Measurements from ENCODE around the gene TTL.
"Not testable (repeated sequence)": the region's sequence is repeated elsewhere in the genome, so short reads cannot be mapped to it uniquely, and the experiment has no call there.

The TTL gene

DNA sequence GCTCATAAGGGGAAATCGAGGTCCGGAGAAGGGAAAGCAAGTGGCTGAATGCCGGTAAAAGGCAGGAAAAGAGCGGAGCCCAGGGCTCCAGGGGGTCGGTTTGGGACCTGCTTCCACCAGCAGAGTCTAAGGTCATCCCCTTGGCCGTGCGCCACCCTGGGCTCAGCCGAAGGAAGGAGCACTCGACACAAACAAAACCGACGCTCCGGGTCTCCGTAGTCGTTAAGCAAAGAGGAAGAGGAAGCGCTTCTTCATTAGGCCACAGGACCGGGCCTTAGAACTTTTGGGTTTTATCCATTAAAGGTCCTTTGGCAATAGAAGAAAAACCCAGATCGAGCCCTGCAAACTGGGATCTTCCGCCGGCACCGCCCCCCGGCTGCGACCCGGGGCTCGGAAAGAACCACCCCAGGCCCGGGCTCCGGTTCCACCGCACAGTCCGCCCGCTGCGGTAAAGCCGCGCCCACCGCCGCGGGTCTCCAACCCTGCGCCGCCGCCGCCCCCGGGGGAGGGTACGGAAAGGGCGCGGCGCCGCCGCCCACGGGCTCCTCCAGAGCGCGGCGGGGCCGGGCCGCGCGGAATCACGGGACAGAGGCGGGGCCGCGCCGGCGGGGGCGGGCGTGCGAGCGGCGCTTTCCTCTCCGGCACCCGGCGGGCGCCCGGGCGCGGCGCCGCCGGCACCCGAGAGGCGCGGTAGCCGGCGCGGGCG, at the start of gene TTL:
Gene TTL, plus strand, starts transcription at position 629 of the 706 bp plus-strand sequence. CDS start 189 bp downstream, outside the sequence.
- no peak for TF ChIP-seq SP1 (IDR thresholded peaks at IDR 0.05)
- no peak for TF ChIP-seq ELF4 (IDR thresholded peaks at IDR 0.05)
- TF ChIP-seq FOXM1 (IDR thresholded peaks at IDR 0.05; ENCODE audit: borderline replicate concordance): no peak
- TF ChIP-seq CTBP1 (IDR thresholded peaks at IDR 0.05; ENCODE audit: borderline replicate concordance): no peak
- TF ChIP-seq NFRKB (IDR thresholded peaks at IDR 0.05): no peak
- no peak for TF ChIP-seq L3MBTL2 (conservative IDR thresholded peaks at IDR 0.05)
- no peak for TF ChIP-seq LEF1 (IDR thresholded peaks at IDR 0.05; ENCODE audit: borderline replicate concordance)
- no peak for TF ChIP-seq ZNF384 (IDR thresholded peaks at IDR 0.05)
- TF ChIP-seq SUZ12 (IDR thresholded peaks at IDR 0.05): no peak
- no peak for TF ChIP-seq FOXK2 (IDR thresholded peaks at IDR 0.05)
- TF ChIP-seq HDGF (IDR thresholded peaks at IDR 0.05; ENCODE audit: borderline replicate concordance): no peak
- CTCF ChIA-PET: interaction anchor here (0.6 to 1.5 kb wide), 3 partner anchors 12 to 64 kb away, joined by 3 read pairs; no protein-coding TSS in a partner anchor
- DNase-seq (ENCODE audit: extremely low spot score): peak; percentile 65
- POLR2A ChIA-PET: interaction anchor here (1.0 to 1.5 kb wide), 4 partner anchors 11 to 101 kb away, joined by 3 to 6 read pairs (median 4); no protein-coding TSS in a partner anchor

DNA sequence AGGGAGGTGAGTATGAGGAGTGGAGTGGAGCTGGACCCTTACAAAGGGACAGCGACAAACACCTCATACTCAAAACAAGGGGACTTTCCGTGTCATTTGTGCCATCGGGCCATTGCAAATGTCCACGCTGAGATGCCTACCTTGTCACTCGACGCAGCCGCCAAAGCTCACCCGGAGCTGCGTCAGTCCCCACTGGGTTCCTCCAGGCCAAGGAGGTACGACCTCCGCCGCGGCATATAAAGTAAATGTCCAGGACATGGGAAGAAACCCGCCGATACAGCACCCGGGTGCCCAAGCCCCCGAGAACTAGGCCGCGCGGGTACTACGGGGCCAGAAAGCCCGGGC, 49.6 kb upstream of the TTL start:
- DNase-seq (ENCODE audit: extremely low spot score); CTCF ChIA-PET; POLR2A ChIA-PET: not testable (repeated sequence)

- CTCF ChIA-PET: interaction anchor here (0.6 kb wide), 2 partner anchors 173 to 390 kb away, joined by 3 to 5 read pairs; no protein-coding TSS in a partner anchor
- DNase-seq (ENCODE audit: extremely low spot score); POLR2A ChIA-PET: not testable (repeated sequence)
Measured at GRCh38 chr2:112432735-112433479, 49.0 kb upstream of the TTL start.

DNA sequence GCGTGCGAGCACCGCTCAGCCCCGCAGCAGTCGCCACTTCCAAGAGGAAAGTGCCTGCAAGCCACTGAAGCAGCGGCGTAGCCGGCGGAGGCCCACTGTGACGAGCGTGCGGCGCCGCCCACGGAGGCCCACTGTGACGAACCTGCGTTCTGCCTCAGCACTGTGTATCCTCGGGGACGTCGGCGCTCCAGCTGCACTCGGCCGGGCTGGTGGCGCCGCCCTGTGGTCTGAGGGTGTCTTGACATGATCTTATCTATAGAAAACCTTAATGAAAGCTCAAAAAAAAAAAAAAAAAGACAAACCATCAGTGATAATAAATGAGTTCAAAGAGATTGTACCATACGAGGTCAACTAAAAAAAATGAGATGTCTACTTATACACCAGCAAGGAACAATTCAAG, 48.5 kb upstream of the TTL start, which contains the start of gene RGPD8:
Gene RGPD8, minus strand, starts transcription at position 166 of the 400 bp plus-strand sequence. CDS start 192 bp downstream, outside the sequence.
- POLR2A ChIA-PET: not testable (repeated sequence)
- TF ChIP-seq ZNF384 (IDR thresholded peaks at IDR 0.05): peak; percentile 93
- DNase-seq (ENCODE audit: extremely low spot score): peak; percentile 53
- CTCF ChIA-PET: interaction anchor here (0.6 kb wide), 2 partner anchors 174 to 390 kb away, joined by 3 to 5 read pairs; no protein-coding TSS in a partner anchor

DNA sequence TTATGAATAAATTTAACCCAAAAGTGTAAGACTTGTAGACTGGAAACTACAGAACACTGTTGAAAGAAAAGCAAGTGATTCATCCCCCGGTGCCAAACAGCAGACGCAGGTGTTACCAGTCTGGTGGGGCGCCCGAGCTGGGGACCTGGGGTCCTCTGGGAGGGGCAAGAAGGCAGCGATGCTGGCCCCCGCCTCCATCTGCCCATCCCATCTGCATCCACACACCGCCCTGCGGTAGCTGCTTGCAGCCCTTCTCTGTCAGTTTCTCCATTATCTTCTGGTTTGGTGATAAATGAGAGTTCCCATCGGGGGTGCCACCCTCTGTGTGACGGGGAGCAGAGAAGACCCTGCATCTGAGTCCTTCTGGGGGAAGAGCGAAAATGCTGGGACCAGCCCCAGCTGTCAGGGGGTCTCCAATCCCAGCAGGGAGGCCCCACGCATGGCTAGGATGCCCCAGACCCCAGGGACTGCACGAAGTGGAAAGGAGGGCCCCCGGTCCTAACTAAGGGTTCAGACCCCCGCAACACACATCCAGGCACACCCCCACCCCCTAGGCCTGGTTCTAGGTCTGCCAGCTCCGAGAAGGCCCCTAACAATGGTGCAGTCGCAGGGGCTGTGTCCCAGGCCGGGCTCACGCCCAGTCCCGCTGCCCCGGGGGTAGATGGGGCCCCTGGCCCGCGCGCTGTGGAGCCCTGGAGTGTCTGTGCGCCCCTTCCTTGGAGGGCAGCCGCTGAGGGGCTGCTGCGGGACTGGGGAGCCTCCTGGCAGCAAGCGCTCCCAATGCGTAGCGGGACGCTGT, 47.8 kb upstream of the TTL start:
- DNase-seq (ENCODE audit: extremely low spot score): no peak
- ChIA-PET POLR2A (no interaction called here), CTCF (no interaction called here)
- TF ChIP-seq FOXK2 (IDR thresholded peaks at IDR 0.05): no peak
- TF ChIP-seq FOXM1 (IDR thresholded peaks at IDR 0.05; ENCODE audit: borderline replicate concordance): no peak
- TF ChIP-seq HDGF (IDR thresholded peaks at IDR 0.05; ENCODE audit: borderline replicate concordance): no peak
- TF ChIP-seq ZNF384 (IDR thresholded peaks at IDR 0.05): no peak
- no peak for TF ChIP-seq ELF4 (IDR thresholded peaks at IDR 0.05)
- TF ChIP-seq TARDBP (IDR thresholded peaks at IDR 0.05): no peak
- no peak for TF ChIP-seq LEF1 (IDR thresholded peaks at IDR 0.05; ENCODE audit: borderline replicate concordance)
- TF ChIP-seq SUZ12 (IDR thresholded peaks at IDR 0.05): no peak
- no peak for TF ChIP-seq NFRKB (IDR thresholded peaks at IDR 0.05)
- TF ChIP-seq SP1 (IDR thresholded peaks at IDR 0.05): no peak
- TF ChIP-seq ARNT (IDR thresholded peaks at IDR 0.05): no peak
- no peak for TF ChIP-seq PKNOX1 (IDR thresholded peaks at IDR 0.05)
- TF ChIP-seq BHLHE40 (IDR thresholded peaks at IDR 0.05; ENCODE audit: borderline replicate concordance): no peak
- no peak for TF ChIP-seq L3MBTL2 (conservative IDR thresholded peaks at IDR 0.05)
- TF ChIP-seq CTBP1 (IDR thresholded peaks at IDR 0.05; ENCODE audit: borderline replicate concordance): no peak
- no peak for TF ChIP-seq FOXA1 (IDR thresholded peaks at IDR 0.05)

DNA sequence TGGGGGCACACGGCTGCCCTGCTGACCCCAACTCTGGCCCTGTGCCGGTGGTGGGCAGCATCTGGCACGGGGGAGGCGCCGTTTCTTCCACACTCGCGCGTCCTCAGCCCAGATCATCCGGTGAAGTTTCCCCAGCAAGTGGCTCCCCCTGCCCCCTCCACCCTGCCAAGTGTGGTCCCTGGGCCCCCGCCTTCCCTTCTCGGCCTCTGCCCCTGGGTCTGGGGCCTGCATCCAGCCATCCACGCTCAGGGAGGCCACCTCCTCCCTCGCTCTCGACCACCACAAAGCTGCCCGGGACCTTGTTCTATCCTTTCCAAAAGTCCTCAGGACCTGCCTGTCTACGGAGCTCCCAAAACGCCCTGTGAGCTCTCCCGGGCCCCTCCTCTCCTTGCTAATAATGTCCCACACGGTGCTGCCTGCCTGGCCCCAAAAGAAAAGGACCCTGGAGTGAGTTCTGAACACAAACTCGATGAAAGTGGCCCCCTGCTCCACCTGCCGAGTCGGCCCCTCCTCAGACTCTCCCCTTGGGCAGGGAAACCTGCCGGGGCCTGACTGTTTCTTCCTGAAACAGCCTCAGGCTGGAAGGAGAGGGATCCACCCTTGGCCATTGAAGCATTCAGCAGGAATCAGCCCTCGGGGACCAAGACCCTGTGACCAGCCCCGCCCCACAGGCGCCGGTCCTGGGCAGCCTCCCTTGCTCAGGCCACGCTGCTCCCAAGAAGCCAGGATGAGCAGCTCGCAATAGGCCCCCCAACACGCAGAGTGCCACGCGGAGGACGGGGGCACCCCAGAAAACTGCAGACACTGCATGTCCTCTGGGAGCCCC, 46.9 kb upstream of the TTL start:
- POLR2A ChIA-PET; CTCF ChIA-PET; DNase-seq (ENCODE audit: extremely low spot score): not testable (repeated sequence)

- DNase-seq (ENCODE audit: extremely low spot score); CTCF ChIA-PET; POLR2A ChIA-PET: not testable (repeated sequence)
Measured at GRCh38 chr2:112435716-112436431, 46.1 kb upstream of the TTL start.

DNA sequence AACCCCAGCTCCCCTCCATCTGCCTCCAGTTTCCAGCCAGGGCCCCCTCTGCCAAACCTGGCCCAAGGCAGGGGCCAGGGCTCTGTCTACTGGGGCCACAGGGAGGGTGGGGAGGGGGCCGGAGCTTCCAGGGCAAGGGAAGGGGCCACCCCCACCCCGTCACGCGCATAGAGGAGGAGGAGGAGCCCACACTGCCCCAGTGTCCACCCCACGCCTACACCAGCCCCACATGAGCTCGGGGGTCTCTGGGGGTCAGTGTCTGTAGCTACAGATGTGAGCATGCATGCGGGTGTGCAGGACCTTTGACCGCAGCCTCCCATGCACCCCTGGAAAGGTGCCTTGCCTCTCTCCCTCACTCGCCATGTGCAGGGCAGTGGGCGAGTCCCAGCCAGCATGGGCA, 45.0 kb upstream of the TTL start:
- DNase-seq (ENCODE audit: extremely low spot score); CTCF ChIA-PET; POLR2A ChIA-PET: not testable (repeated sequence)

- DNase-seq (ENCODE audit: extremely low spot score); POLR2A ChIA-PET; CTCF ChIA-PET: not testable (repeated sequence)
Measured at GRCh38 chr2:112437405-112437831, 44.5 kb upstream of the TTL start.

DNA sequence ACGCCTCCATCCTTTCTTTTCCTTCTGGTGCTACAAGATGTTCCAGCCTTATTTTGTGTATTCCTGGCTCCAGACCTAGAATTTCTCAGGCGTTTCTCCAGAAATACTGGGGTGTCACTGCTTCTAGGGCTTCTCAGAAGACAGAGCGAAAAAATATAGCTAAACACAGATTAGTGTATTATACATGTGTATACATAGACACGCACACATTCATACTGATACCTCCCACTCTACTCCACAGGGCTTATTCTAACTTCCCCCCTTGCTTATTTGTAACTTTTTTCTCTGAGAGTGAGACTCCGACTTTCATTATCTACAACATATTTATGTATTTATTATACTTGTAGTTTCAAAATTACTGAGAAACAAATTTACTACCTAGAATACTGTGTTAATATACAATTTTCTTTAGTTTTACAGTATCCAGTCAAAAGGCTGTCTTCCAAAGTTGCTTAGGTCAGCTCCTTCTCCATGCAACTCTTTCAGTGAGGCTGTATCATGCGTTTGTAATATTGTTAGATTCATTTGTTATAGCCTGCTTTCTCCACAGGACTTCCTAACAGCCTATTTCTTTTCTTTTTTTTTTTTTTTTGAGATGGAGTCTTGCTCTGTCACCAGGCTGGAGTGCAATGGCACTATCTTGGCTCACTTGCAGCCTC, 43.2 kb upstream of the TTL start:
- POLR2A ChIA-PET; DNase-seq (ENCODE audit: extremely low spot score): not testable (repeated sequence)
- CTCF ChIA-PET: interaction anchor here (0.6 kb wide), 1 partner anchor 1668 kb away, joined by 3 read pairs; no protein-coding TSS in a partner anchor

GRCh38 chr2:112444256-112444655, 37.7 kb upstream of the TTL start:
- DNase-seq (ENCODE audit: extremely low spot score); CTCF ChIA-PET; POLR2A ChIA-PET: not testable (repeated sequence)

All from HEK293T (cell line).